Fibroblast of lung (primary cell): Measurements from ENCODE around the gene BBS1.

Experiments
- CTCF ChIP-seq, 2 donors: IDR thresholded peaks in 1 of 2; conservative IDR thresholded peaks in 1 of 2; 1 replicate in 1 of 2; 2 replicates in 1 of 2; pipeline ENCODE4 v1.5.1; 2011 to 2012; ENCODE audit warnings: low read length in 2 of 2, control low read depth in 1 of 2, inconsistent platforms in 1 of 2, low read depth in 1 of 2, mild to moderate bottlenecking in 1 of 2
- EZH2 ChIP-seq: IDR thresholded peaks from 2 replicates; pipeline ENCODE4 v1.5.1; 2012; ENCODE audit warnings: low read length, control low read depth, mild to moderate bottlenecking; ENCODE audit errors: missing control alignments

- TF ChIP-seq CTCF (conservative IDR thresholded peaks at IDR 0.05 in 1 of 2, IDR thresholded peaks at IDR 0.05 in 1 of 2; ENCODE audit: low read depth in 1 of 2, low read length in 2 of 2), result no peak
- no peak for TF ChIP-seq EZH2
These were observed 54.1 kb downstream of the BBS1 start for GRCh38 chr11:66564538-66564937.
